AG04450 (cell line): Measurements from ENCODE around the gene C12orf75. TPM values are rescaled to one million over a fixed set of nuclear protein-coding genes. Genes with fewer than 3 reads are reported as not detected.
"Not testable (repeated sequence)": the region's sequence is repeated elsewhere in the genome, so short reads cannot be mapped to it uniquely, and the experiment has no call there.

Experiments used
- CTCF ChIA-PET: fragments of 300-600, 350-600 bp; formaldehyde crosslinking; extraction: SDS; loops from one replicate; lab custom pipeline; 2022; ENCODE audit warnings: antibody characterized with exemption, inconsistent platforms; lab: Charles Lee
- POLR2A ChIA-PET: fragments of 350-600 bp; formaldehyde crosslinking; extraction: SDS; loops from one replicate; lab custom pipeline; 2021; ENCODE audit warnings: antibody characterized with exemption, inconsistent platforms; lab: Yijun Ruan, JAX
- DNase-seq: peaks from one replicate; pipeline ENCODE4 v3.0.0-alpha.2; 2011; ENCODE audit warnings: low read depth, low spot score
- H3K27ac ChIP-seq: one replicate; pipeline ENCODE4 v1.5.1; 2012; ENCODE audit warnings: low read depth, low read length, control low read depth
- H3K27me3 ChIP-seq: one replicate; pipeline ENCODE4 v1.6.0; 2012; ENCODE audit warnings: low read length; ENCODE audit not compliant: control insufficient read depth, insufficient read depth
- H3K4me3 ChIP-seq: 2 replicates; pipeline ENCODE4 v1.5.1; 2011; ENCODE audit warnings: mild to moderate bottlenecking, low read depth, low read length, control low read depth
- H3K9me3 ChIP-seq: 2 replicates; pipeline ENCODE4 v1.5.1; 2012; ENCODE audit warnings: low read length; ENCODE audit not compliant: control insufficient read depth, insufficient read depth
- polyA plus RNA-seq: library from polyadenylated mRNA; depleted of rRNA; stranded (reverse); fragments of >200 nt; gene quantifications from 2 replicates; pipeline ENCODE4 v1.2.3, GENCODE V29; 2011
- TF ChIP-seq, protein P1 (sequence below): IDR thresholded peaks from 2 replicates; pipeline ENCODE4 v1.5.1; 2011; ENCODE audit warnings: low read depth, low read length, control low read depth, inconsistent platforms

Gene C12orf75
- polyA plus RNA-seq, 1 experiment, result 350 TPM

DNA sequence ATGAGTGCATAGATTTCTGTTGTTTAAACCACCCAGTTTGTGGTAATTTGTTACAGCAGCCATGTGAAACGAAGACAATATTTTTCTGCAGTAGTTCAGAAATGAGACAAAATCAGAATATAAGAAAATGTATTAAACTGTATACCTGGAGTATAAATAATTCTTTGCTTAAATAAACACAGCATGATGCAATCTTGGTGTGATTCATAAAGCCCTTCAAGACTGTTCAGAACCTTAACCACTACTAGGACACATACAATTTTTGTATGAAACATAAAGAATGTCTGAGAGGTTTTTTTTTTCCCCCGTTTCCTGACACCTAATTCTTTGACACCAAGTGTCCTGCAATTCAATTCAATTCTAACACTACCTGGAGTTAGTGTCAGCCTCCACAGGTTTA lies 10.5 kb downstream of the C12orf75 start:
- no peak overlapping the region for H3K27ac ChIP-seq
- DNase-seq, result no peak
- CTCF ChIA-PET, result no interaction called here

DNA sequence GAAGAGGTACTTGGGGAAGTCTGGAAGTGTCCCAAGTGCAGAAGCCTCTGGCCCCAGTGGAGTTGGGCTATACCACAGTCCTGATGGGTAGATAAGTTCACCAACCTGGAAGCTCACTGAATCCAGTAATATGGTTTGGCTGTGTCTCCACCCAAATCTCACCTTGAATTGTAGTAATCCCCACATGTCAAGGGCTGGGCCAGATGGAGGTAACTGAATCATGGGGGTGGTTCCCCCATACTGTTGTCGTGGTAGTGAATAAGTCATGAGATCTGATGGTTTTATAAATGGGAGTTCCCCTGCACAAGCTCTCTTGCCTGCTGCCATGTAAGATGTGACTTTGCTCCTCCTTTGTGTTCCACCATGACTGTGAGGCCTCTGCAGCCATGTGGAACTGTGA lies 11.1 kb downstream of the C12orf75 start:
- POLR2A ChIA-PET, H3K27ac ChIP-seq, CTCF ChIA-PET, H3K4me3 ChIP-seq, DNase-seq, H3K27me3 ChIP-seq: not testable (repeated sequence)
- peaks cover 12% of the 10 kb centered on the region for H3K9me3 ChIP-seq

More for the DNA sequence above, 10.5 kb downstream of the C12orf75 start:
- Histone ChIP-seq H3K4me3 (no peak overlapping the region), H3K9me3 (peaks cover 12% of the 10 kb centered on the region), H3K27me3 (no peaks in the 10 kb centered on the region)
- POLR2A ChIA-PET, result no interaction called here
- TF ChIP-seq, protein P1, sequence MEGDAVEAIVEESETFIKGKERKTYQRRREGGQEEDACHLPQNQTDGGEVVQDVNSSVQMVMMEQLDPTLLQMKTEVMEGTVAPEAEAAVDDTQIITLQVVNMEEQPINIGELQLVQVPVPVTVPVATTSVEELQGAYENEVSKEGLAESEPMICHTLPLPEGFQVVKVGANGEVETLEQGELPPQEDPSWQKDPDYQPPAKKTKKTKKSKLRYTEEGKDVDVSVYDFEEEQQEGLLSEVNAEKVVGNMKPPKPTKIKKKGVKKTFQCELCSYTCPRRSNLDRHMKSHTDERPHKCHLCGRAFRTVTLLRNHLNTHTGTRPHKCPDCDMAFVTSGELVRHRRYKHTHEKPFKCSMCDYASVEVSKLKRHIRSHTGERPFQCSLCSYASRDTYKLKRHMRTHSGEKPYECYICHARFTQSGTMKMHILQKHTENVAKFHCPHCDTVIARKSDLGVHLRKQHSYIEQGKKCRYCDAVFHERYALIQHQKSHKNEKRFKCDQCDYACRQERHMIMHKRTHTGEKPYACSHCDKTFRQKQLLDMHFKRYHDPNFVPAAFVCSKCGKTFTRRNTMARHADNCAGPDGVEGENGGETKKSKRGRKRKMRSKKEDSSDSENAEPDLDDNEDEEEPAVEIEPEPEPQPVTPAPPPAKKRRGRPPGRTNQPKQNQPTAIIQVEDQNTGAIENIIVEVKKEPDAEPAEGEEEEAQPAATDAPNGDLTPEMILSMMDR, result no peak

DNA sequence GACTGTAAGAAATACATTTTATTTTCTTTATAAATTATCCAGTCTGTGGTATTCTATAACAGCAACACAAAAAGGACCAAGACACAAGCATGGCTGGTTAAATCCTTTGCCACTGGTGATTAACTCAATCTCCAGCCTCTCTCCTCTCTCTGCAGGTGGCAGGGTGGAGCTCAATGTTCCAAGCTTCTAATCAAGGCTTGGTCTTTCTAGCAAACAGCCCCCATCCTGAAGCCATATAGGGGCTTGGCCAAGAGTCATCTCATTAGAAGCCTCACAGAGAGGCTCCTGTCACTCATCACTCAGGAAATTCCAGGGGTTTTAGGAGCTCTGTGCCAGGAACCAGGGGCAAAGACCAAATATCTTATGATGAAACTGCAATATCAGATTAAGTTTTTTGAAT lies 12.0 kb downstream of the C12orf75 start:
- ChIA-PET POLR2A (no interaction called here), CTCF (no interaction called here)
- no peak overlapping the region for H3K27ac ChIP-seq

DNA sequence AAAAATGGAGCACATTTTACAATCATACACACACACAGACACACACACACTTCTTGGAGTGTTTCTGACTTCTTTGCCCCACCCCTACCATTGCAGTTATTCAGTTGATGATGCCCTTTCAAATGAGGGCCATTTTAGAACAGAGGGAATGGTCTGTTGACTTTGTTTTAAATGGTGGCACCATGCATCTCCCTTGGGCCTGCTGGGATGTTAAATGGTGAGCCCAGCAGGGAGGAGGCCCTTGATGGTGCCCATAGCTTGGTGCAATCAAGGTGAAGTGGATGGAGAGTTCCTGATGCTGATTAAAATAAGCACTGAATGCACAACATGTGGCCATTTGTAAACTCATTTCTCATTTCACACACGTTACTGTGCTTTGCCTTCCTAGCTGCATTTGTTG lies 13.3 kb downstream of the C12orf75 start:
- DNase-seq, result no peak
- TF ChIP-seq, protein P1, result no peak
- Histone ChIP-seq H3K27ac (no peak overlapping the region), H3K27me3 (no peaks in the 10 kb centered on the region), H3K9me3 (peaks cover 12% of the 10 kb centered on the region), H3K4me3 (no peak overlapping the region)
- ChIA-PET POLR2A (no interaction called here), CTCF (interaction anchor here (0.7 kb wide), 1 partner anchor 11 kb away, joined by 3 read pairs; no protein-coding TSS in a partner anchor)

More for the DNA sequence above, 12.0 kb downstream of the C12orf75 start:
- Histone ChIP-seq H3K9me3 (peaks cover 12% of the 10 kb centered on the region), H3K4me3 (no peak overlapping the region), H3K27me3 (no peaks in the 10 kb centered on the region)
- TF ChIP-seq, protein P1, result no peak
- DNase-seq, result no peak

DNA sequence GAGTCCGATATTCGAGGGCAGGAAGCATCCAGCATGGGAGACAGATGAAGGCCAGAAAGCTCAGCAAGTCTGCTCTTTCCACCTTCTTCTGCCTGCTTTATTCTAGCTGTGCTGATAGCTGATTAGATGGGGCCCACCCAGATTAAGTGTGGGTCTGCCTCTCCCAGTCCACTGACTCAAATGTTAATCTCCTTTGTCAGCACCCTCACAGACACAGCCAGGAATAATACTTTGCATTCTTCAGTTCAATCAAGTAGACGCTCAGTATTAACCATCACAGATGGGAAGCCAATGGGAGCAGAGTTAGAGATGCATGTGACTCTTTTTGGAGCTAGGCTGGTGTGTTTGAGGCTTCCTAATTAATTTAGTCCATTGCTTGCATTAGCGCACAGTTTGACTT lies 17.0 kb downstream of the C12orf75 start:
- CTCF ChIA-PET, result no interaction called here

More for the DNA sequence above, 17.0 kb downstream of the C12orf75 start:
- H3K9me3 ChIP-seq, result no peaks in the 10 kb centered on the region
- H3K27me3 ChIP-seq, result no peaks in the 10 kb centered on the region
- DNase-seq, result no peak
- TF ChIP-seq, protein P1, result no peak
- POLR2A ChIA-PET, result no interaction called here
- H3K4me3 ChIP-seq, result no peak overlapping the region
- H3K27ac ChIP-seq, result no peak overlapping the region
